Measurements from ENCODE around the gene GOLT1A. TPM values are rescaled to one million over a fixed set of nuclear protein-coding genes. Genes with fewer than 3 reads are reported as not detected.

Gene GOLT1A
- total and polyA plus RNA-seq, 2 of the 8 experiments (the other 6 are each of a cell fraction or from before 2014, with no cell fraction given): 7.5 to 8.5 TPM

- TF ChIP-seq RNF2 (IDR thresholded peaks at IDR 0.05; ENCODE audit: borderline replicate concordance, low read depth, low read length, missing control alignments, poor library complexity, severe bottlenecking): no peak
- TF ChIP-seq POLR2AphosphoS5 (IDR thresholded peaks at IDR 0.05; ENCODE audit: low read depth, low read length): no peak
- TF ChIP-seq YY1 (IDR thresholded peaks at IDR 0.05; ENCODE audit: low read depth, low read length): peak; percentile 62; the same call in 1 of the 2 replicates
- TF ChIP-seq RAD21 (IDR thresholded peaks at IDR 0.05 in 1 of 2, conservative IDR thresholded peaks at IDR 0.05 in 1 of 2; ENCODE audit: low read depth in 2 of 2, low read length in 2 of 2): peak; percentile 100
- no peak for TF ChIP-seq SRF (IDR thresholded peaks at IDR 0.05; ENCODE audit: low read depth, low read length)
- TF ChIP-seq, protein P1, sequence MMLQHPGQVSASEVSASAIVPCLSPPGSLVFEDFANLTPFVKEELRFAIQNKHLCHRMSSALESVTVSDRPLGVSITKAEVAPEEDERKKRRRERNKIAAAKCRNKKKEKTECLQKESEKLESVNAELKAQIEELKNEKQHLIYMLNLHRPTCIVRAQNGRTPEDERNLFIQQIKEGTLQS (IDR thresholded peaks at IDR 0.05; ENCODE audit: insufficient read depth, low read depth, low read length): no peak
- TF ChIP-seq GTF2F1 (IDR thresholded peaks at IDR 0.05; ENCODE audit: borderline replicate concordance, low read depth, low read length): no peak
Measured at GRCh38 chr1:204162494-204163074, 51.2 kb downstream of the GOLT1A start (continued).
